Panc1 (cell line): ENCODE measurements around the gene KNDC1.

Source experiments
- CTCF ChIP-seq: fragments of 450-650 bp; IDR thresholded peaks from 2 replicates; pipeline ENCODE4 v1.5.1; 2017; ENCODE audit warnings: mild to moderate bottlenecking
- POLR2AphosphoS5 ChIP-seq: IDR thresholded peaks from 2 replicates; pipeline ENCODE4 v1.6.1; 2012; ENCODE audit warnings: mild to moderate bottlenecking, low read depth, low read length, moderate library complexity
- REST ChIP-seq, 2 experiments: IDR thresholded peaks; 2 replicates each; pipeline ENCODE4 v1.6.1; 2011 to 2012; ENCODE audit warnings: low read depth in 2 of 2, control low read depth in 1 of 2, low read length in 1 of 2, mild to moderate bottlenecking in 1 of 2, moderate library complexity in 1 of 2; ENCODE audit not compliant: insufficient read depth in 1 of 2
- SIN3A ChIP-seq: IDR thresholded peaks from 2 replicates; pipeline ENCODE4 v1.6.1; 2012; ENCODE audit warnings: low read depth, mild to moderate bottlenecking, low read length, moderate library complexity, borderline replicate concordance; ENCODE audit not compliant: insufficient read depth

DNA sequence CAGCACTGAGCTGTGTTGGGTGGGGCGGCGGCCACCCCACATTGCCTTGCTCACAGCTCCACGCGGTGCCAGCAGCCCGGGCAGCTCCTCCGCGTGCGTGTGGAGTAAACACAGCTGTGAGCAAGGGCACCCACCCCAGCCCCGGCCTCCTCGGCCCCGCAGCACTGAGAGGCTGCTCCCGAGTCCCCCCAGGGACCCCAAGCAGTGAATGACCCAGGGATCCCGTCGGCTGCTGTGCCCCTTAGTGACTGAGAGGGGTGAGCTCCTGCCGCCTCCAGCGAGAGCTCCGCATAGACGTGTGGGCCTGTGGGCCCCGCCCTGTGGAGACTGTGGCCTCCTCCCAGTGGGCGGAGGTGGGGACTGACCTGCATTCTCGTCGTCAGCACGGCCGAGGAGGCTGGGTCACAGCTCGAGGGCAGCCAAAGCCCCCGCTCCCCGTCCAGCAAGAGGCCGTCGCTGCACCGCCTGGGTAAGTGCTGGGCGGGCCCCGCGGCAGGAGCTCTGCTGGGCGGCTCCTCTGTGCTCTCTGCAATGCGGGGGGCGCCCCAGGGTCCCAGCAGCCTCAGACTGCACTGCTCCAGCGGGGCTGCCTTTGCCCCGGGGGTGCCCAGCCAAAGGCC is 40.1 kb downstream of the KNDC1 start:
- TF ChIP-seq CTCF, result no peak
- TF ChIP-seq SIN3A, result no peak
- no peak for TF ChIP-seq POLR2AphosphoS5
- no peak for TF ChIP-seq REST (IDR thresholded peaks at IDR 0.05; ENCODE audit: insufficient read depth in 1 of 2, low read depth in 2 of 2, low read length in 1 of 2)
